Astrocyte of the cerebellum (primary cell): ENCODE data around the gene CDH22.
A peak's percentile ranks its signal among the peaks of the same experiment; 100 is the strongest.

Experiments used
- DNase-seq: peaks from one replicate; pipeline ENCODE4 v3.0.0-alpha.2; 2011; ENCODE audit warnings: low read depth
- H3K4me3 ChIP-seq: 2 replicates; pipeline ENCODE4 v1.5.1; 2011; ENCODE audit warnings: mild to moderate bottlenecking, low read depth, low read length, moderate library complexity
- in situ Hi-C: cut with HindIII; loops from 2 replicates; pipeline ENCODE4 v1.10.0; 2017; ENCODE audit warnings: low sequenced_read_pairs
- TF ChIP-seq, protein P1 (sequence below): IDR thresholded peaks from 2 replicates; pipeline ENCODE4 v1.5.1; 2012; ENCODE audit warnings: low read length, low read depth, moderate library complexity, mild to moderate bottlenecking; ENCODE audit errors: missing control alignments

The CDH22 gene

GRCh38 chr20:46154305-46154704, 154.0 kb downstream of the CDH22 start:
- no peak for DNase-seq
- TF ChIP-seq, protein P1, sequence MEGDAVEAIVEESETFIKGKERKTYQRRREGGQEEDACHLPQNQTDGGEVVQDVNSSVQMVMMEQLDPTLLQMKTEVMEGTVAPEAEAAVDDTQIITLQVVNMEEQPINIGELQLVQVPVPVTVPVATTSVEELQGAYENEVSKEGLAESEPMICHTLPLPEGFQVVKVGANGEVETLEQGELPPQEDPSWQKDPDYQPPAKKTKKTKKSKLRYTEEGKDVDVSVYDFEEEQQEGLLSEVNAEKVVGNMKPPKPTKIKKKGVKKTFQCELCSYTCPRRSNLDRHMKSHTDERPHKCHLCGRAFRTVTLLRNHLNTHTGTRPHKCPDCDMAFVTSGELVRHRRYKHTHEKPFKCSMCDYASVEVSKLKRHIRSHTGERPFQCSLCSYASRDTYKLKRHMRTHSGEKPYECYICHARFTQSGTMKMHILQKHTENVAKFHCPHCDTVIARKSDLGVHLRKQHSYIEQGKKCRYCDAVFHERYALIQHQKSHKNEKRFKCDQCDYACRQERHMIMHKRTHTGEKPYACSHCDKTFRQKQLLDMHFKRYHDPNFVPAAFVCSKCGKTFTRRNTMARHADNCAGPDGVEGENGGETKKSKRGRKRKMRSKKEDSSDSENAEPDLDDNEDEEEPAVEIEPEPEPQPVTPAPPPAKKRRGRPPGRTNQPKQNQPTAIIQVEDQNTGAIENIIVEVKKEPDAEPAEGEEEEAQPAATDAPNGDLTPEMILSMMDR, result no peak
- in situ Hi-C loops, result no loop called here

GRCh38 chr20:46152824-46153586, 155.3 kb downstream of the CDH22 start:
- DNase-seq, result no peak
- in situ Hi-C loops, result no loop called here
- TF ChIP-seq, protein P1, result no peak
- no peak overlapping the region for H3K4me3 ChIP-seq

More at GRCh38 chr20:46154305-46154704, 154.0 kb downstream of the CDH22 start:
- no peak overlapping the region for H3K4me3 ChIP-seq

- no peak for DNase-seq
- TF ChIP-seq, protein P1, result peak; percentile 26
- in situ Hi-C loops, result no loop called here
- H3K4me3 ChIP-seq, result no peak overlapping the region
Measured at GRCh38 chr20:46151936-46152335, 156.4 kb downstream of the CDH22 start.

GRCh38 chr20:46150943-46151342, 157.4 kb downstream of the CDH22 start:
- in situ Hi-C loops, result no loop called here
- DNase-seq, result no peak
- TF ChIP-seq, protein P1, result no peak
- H3K4me3 ChIP-seq, result no peak overlapping the region

DNA sequence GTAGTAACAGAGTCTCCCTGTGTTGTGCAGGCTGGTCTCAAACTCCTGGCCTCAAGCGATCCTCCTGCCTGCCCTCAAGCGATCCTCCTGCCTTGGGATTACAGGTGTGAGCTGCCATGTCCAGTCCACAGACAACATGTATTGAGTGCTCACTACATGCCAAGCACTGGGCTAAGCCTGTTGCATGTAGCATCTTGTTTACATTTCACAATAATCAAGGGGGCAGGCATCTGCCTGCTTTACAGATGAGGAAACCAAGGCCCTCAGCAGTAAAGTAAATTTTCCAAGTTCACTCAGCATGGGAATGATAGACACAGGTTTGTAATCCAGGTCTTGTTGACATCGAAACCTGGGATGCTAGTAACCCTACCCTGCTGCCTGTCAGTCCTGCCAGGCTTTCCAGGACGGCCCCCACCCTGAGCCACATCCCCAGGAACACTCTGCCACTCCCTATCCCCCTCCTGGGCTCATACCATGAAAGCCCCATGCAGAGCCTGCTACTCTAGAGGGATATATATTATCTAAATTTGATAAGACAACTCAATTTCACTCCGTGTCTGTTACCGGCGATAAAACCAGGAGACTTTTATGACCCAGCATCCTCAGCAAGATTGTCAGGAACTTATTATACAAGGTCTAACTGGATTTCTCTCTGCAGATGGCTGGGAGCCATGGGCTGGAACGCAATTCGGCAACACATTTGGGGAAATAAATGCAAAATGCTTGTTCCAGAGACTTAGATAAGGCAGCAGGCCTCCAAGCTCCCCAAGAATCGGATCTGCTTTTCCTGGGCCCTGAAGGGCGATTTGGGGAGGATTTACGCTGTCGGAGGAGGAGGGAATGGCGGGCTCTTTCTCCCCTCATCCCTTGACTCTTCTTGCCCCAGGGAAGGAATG, 159.7 kb downstream of the CDH22 start:
- TF ChIP-seq, protein P1, result no peak
- no peak overlapping the region for H3K4me3 ChIP-seq
- in situ Hi-C loops, result no loop called here
- no peak for DNase-seq

- TF ChIP-seq, protein P1, result no peak
- in situ Hi-C loops, result no loop called here
- no peak for DNase-seq
- no peak overlapping the region for H3K4me3 ChIP-seq
Measured at GRCh38 chr20:46145713-46146112, 162.6 kb downstream of the CDH22 start.
